Lung microvascular endothelial cell (primary cell): Measurements from ENCODE around the gene APOA4. TPM values are rescaled to one million over a fixed set of nuclear protein-coding genes. Genes with fewer than 3 reads are reported as not detected.

ENCODE experiments used
- DNase-seq, 2 donors: peaks; one replicate each; pipeline versions ENCODE4 v3.0.0 to v3.0.0-alpha.2; 2010; ENCODE audit warnings: low read depth in 2 of 2
- total RNA-seq: library from RNA; depleted of rRNA; stranded (reverse); fragments of >200 nt; gene quantifications from 2 replicates; pipeline ENCODE4 v1.2.1, GENCODE V29; 2014

APOA4 gene
- total RNA-seq, 1 donor from 2014 or later = not detected

DNA sequence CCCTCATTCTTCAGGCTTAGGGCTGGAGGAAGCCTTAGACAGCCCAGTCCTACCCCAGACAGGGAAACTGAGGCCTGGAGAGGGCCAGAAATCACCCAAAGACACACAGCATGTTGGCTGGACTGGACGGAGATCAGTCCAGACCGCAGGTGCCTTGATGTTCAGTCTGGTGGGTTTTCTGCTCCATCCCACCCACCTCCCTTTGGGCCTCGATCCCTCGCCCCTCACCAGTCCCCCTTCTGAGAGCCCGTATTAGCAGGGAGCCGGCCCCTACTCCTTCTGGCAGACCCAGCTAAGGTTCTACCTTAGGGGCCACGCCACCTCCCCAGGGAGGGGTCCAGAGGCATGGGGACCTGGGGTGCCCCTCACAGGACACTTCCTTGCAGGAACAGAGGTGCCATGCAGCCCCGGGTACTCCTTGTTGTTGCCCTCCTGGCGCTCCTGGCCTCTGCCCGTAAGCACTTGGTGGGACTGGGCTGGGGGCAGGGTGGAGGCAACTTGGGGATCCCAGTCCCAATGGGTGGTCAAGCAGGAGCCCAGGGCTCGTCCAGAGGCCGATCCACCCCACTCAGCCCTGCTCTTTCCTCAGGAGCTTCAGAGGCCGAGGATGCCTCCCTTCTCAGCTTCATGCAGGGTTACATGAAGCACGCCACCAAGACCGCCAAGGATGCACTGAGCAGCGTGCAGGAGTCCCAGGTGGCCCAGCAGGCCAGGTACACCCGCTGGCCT is 7.2 kb upstream of the APOA4 start:
- no peak for DNase-seq

GRCh38 chr11:116829525-116830183 is 6.5 kb upstream of the APOA4 start, which contains the start of gene APOC3:
Gene APOC3, plus strand, starts transcription at chr11:116829907. Its CDS starts 676 bp downstream, at chr11:116830583.
- no peak for DNase-seq

DNA sequence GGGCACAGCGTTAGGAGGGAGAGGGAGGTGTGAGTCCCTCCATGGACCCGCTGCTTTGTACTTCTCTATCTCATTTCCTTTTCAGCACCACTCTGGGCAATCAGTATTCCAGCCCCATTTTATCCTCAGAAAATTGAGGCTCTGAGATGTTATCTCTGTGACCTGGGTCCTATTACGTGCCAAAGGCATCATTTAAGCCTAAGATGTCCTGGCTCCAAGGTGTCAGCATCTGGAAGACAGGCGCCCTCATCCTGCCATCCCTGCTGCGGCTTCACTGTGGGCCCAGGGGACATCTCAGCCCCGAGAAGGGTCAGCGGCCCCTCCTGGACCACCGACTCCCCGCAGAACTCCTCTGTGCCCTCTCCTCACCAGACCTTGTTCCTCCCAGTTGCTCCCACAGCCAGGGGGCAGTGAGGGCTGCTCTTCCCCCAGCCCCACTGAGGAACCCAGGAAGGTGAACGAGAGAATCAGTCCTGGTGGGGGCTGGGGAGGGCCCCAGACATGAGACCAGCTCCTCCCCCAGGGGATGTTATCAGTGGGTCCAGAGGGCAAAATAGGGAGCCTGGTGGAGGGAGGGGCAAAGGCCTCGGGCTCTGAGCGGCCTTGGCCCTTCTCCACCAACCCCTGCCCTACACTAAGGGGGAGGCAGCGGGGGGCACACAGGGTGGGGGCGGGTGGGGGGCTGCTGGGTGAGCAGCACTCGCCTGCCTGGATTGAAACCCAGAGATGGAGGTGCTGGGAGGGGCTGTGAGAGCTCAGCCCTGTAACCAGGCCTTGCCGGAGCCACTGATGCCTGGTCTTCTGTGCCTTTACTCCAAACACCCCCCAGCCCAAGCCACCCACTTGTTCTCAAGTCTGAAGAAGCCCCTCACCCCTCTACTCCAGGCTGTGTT is 5.8 kb upstream of the APOA4 start:
- no peak for DNase-seq

DNA sequence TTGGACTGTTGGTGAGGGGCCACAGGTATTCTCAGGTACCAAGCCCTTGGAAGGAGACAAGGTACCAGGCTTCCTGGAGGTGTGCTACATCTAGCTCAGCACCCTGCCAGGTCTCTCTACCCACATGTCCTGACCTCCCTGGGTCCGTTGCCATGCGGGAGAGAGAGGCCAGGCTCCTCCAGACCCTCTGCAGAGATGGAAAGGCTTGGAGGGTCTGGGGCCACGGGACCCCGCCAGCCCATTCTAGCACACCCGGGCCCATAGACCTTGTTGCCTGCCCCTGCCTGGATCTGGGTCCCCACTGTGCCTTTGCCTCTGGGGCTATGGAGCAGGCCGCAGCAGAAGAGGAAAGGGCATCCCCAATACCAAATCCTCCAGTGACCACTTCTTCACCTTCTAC is 4.4 kb upstream of the APOA4 start:
- DNase-seq = no peak

GRCh38 chr11:116826751-116827431 is 3.8 kb upstream of the APOA4 start:
- no peak for DNase-seq

GRCh38 chr11:116825854-116826750 is 3.0 kb upstream of the APOA4 start:
- no peak for DNase-seq

DNA sequence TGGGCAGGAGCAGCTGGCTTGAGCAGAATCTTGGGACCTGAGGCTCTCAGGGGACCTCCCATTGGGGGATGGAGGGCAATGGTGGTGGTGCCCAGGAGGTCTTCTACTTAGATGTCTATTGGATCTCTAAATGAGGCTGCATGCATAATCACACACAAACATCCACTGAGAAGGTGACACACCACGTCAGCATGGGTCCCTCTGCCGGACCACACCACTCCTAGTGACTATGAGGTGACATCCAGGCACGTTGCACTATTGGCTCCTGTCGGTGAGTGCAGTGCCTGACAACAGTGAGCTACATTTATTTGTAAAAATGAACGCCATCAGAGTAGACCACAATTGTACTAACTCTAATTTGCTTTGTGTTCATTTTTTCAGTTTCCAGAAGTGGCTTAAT is 2.3 kb upstream of the APOA4 start:
- DNase-seq = no peak

GRCh38 chr11:116822575-116822974 is 529 bp downstream of the APOA4 start:
- no peak for DNase-seq

GRCh38 chr11:116821050-116821918 is 1.8 kb downstream of the APOA4 start:
- no peak for DNase-seq

- no peak for DNase-seq
Observed at GRCh38 chr11:116819049-116819448, 4.1 kb downstream of the APOA4 start.

- no peak for DNase-seq
Observed at GRCh38 chr11:116814502-116814901, 8.6 kb downstream of the APOA4 start.

- no peak for DNase-seq
Observed at GRCh38 chr11:116813781-116814471, 9.2 kb downstream of the APOA4 start.

DNA sequence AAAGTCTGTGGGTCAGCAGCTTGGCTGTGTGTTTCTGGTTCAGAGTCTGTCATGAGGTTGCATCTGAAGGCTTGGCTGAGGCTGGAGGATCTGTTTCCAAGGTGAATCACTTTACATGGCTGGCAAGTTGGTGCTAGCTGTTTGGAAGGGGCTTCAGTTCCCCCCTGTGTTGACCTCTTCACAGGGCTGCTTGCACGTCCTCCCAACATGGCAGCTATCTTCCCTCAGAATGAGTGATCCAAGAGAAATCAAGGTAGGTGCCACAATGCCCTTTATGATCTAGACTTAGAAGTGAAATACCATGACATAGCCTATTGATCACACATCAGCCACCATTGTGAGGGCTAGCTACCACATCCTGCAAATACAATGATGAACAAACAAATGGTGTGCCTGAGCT is 9.9 kb downstream of the APOA4 start:
- DNase-seq = no peak

DNA sequence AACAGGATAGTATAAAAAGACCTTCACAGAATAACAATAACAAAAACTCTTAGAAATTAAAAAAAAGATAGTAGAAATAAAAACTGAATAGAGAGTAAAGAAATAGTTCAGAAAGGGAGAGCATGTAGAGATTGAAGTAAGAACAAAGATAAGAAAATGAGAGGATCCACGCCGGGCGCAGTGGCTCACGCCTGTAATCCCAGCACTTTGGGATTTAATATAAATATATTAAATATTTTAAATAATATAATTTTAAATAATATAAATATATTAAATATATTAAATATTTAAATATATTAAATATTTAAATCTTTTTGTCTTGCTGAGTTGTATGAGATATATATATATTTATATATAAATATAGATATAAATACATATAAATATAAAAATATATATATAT is 11.0 kb downstream of the APOA4 start:
- no peak for DNase-seq

- DNase-seq = no peak
Observed at GRCh38 chr11:116811194-116811593, 11.9 kb downstream of the APOA4 start.

DNA sequence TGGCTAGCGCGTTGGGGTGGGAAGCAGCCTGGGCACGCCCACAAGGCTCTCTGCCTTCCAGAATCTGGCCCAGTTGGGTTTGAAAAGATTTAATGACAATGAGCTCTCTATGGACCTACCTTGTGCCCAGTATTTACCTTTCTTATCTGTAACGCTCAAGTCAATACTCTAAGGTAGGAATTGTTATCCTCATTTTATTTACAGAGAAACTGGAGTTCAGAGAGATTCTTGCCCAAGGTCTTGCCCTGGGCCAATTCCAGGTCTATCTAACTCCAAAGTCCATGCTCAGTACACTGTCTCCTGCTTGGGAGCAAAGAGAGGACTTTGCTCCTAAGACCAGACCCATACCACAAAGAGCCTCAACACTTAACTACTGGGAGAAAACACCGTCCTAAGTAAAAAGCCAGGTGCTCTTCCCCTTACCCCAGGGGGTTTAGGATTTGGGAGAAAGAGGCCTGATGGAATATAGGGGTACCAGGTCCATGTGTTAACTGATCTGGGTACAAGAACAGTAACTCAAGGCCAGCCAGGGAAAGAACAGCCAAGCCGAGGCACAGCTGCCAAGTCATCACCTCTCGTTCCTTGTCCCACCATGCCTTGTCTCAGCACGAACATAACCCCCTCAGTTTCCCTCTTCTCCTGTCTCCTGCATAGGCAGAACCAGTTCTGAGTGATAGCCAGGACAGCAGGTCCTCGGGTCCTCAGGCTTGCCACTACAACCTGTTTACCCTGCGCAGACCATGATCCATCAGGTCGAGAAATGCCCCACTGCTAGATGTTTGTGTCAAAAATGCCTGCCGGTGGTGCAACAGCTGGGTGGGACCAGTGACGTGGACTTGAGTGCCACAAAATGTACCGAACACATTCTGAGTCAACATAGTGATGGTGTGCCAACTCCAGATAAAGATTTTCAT is 14.6 kb downstream of the APOA4 start:
- DNase-seq = peak in 1 of 2 donors; percentile 47

DNA sequence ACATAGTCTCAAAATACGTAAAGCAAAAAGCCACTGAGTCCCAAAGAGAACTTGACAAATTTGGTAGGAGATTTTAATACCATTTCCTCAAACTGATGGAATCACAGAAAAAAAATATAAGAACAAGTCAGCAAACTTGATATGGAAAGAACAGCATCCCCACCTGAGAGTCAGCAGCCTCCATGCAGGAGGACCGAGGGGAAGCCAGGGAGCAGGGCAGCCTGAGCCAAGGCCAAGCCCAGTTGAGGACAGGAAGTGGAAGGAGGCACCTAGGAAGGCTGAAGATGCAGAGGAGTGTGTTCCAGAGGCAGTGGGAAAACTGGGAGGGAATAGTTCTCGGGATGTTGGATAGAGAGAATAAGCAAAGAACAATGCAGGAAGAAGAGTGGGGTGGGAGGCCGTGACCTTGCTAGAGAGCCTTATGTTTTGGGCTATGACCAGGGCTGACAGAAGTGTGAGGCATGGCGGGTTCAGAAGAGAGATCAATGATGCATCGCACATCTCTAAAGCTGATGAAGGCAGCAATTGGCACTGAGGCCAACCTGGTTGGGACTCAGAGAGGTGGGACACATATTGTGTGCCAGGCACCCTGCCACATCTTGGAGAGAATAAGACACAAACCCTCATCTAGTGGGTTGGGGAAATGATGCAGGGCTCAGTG is 15.4 kb downstream of the APOA4 start:
- DNase-seq = no peak
